Neural crest cell (in vitro differentiated cells): Measurements from ENCODE around the gene FTSJ1. TPM values are rescaled to one million over a fixed set of nuclear protein-coding genes. Genes with fewer than 3 reads are reported as not detected.
"Not testable (repeated sequence)": the region's sequence is repeated elsewhere in the genome, so short reads cannot be mapped to it uniquely, and the experiment has no call there.

Experiments used
- DNase-seq: peaks from one replicate; pipeline ENCODE4 v3.0.0; 2021; ENCODE audit warnings: low read depth, mixed read lengths, low spot score
- H3K27ac Mint-ChIP-seq: one replicate; pipeline ENCODE4 v1.8.0; 2021; ENCODE audit warnings: mild to moderate bottlenecking, mixed read lengths; ENCODE audit not compliant: unreplicated experiment
- H3K27me3 Mint-ChIP-seq: 2 replicates; pipeline ENCODE4 v1.8.0; 2021; ENCODE audit warnings: low read depth, mild to moderate bottlenecking, mixed read lengths
- H3K36me3 Mint-ChIP-seq: 2 replicates; pipeline ENCODE4 v1.8.0; 2021; ENCODE audit warnings: low read depth, mild to moderate bottlenecking, mixed read lengths
- H3K4me1 Mint-ChIP-seq: 2 replicates; pipeline ENCODE4 v1.8.0; 2021; ENCODE audit warnings: mixed read lengths
- H3K4me3 Mint-ChIP-seq: one replicate; pipeline ENCODE4 v1.8.0; 2021; ENCODE audit warnings: mild to moderate bottlenecking, mixed read lengths
- H3K9me3 Mint-ChIP-seq: 2 replicates; pipeline ENCODE4 v1.8.0; 2021; ENCODE audit warnings: mixed read lengths
- long read RNA-seq: library from polyadenylated mRNA; unstranded; transcript quantifications from one replicate; pipeline ENCODE4 v2.0.0, GENCODE V29; 2020
- total RNA-seq: library from RNA; stranded (reverse); gene quantifications from 2 replicates; pipeline ENCODE4 v1.2.1, GENCODE V29; 2021
- TF ChIP-seq, protein P1 (sequence below): fragments of 200-600 bp; sonication (generic); conservative IDR thresholded peaks from 2 replicates; pipeline ENCODE4 v1.5.0; 2021; ENCODE audit warnings: antibody characterized with exemption, mild to moderate bottlenecking

Gene FTSJ1, protein sequence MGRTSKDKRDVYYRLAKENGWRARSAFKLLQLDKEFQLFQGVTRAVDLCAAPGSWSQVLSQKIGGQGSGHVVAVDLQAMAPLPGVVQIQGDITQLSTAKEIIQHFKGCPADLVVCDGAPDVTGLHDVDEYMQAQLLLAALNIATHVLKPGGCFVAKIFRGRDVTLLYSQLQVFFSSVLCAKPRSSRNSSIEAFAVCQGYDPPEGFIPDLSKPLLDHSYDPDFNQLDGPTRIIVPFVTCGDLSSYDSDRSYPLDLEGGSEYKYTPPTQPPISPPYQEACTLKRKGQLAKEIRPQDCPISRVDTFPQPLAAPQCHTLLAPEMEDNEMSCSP
- 42.2 and 45.8 TPM in 2 replicates for total RNA-seq
- long read RNA-seq, partial matches to known transcripts, result 4 of 11 reads
- long read RNA-seq, other reads (novel, unspliced or antisense), result 3 of 11 reads

DNA sequence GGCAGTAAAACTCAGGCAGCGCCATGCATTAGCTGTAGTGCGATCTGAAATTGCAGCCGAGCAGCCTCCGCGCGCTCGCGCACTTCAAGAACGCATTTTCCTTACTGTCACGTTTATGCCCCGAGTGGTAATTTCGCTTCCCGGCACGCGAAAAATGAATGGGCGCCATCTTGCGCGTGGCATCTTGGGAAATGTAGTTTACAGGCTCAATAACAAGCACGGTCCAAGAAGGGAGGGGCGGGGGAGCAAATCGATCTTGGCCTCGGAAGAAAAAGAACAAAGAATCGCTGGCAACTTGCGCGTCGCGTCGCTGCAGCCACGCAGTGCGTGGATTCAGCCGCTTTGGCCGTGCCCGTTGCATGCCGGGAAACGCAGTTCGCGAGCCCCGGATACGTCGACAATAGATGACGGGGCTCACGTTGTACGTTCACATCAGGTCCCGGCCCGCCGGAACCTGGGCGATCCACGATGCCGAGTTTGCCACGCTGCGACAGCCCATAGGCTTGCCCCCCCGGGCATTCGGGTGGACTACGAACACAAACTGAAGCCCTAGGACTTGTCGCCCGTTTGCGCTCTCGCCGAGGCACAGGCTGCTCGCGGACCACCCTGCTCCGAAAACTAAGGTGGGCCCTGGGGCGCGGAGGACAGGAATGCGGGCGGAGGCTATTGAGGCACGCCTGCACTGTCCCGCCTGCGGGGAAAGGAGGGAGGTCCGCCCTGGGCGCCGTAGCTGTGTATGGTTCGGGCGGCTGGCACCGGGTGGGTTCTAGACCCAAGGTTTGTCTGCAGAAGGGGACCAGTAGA lies at the start of gene FTSJ1:
FTSJ1 (plus strand) TSS at position 426 of the 804 bp plus-strand sequence. CDS start 1,849 bp downstream, outside the sequence.
- DNase-seq, result peak; percentile 59
- Mint-ChIP-seq H3K36me3 (peaks cover 16% of the 10 kb centered on the region), H3K9me3 (peaks cover 4% of the 10 kb centered on the region), H3K4me1 (peaks cover 30% of the 10 kb centered on the region), H3K27me3 (peaks cover 2% of the 10 kb centered on the region), H3K4me3 (peak within 1 kb of the TSS; percentile 98), H3K27ac (peak within 1 kb of the TSS; percentile 96)
- TF ChIP-seq, protein P1, sequence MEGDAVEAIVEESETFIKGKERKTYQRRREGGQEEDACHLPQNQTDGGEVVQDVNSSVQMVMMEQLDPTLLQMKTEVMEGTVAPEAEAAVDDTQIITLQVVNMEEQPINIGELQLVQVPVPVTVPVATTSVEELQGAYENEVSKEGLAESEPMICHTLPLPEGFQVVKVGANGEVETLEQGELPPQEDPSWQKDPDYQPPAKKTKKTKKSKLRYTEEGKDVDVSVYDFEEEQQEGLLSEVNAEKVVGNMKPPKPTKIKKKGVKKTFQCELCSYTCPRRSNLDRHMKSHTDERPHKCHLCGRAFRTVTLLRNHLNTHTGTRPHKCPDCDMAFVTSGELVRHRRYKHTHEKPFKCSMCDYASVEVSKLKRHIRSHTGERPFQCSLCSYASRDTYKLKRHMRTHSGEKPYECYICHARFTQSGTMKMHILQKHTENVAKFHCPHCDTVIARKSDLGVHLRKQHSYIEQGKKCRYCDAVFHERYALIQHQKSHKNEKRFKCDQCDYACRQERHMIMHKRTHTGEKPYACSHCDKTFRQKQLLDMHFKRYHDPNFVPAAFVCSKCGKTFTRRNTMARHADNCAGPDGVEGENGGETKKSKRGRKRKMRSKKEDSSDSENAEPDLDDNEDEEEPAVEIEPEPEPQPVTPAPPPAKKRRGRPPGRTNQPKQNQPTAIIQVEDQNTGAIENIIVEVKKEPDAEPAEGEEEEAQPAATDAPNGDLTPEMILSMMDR, result no peak

DNA sequence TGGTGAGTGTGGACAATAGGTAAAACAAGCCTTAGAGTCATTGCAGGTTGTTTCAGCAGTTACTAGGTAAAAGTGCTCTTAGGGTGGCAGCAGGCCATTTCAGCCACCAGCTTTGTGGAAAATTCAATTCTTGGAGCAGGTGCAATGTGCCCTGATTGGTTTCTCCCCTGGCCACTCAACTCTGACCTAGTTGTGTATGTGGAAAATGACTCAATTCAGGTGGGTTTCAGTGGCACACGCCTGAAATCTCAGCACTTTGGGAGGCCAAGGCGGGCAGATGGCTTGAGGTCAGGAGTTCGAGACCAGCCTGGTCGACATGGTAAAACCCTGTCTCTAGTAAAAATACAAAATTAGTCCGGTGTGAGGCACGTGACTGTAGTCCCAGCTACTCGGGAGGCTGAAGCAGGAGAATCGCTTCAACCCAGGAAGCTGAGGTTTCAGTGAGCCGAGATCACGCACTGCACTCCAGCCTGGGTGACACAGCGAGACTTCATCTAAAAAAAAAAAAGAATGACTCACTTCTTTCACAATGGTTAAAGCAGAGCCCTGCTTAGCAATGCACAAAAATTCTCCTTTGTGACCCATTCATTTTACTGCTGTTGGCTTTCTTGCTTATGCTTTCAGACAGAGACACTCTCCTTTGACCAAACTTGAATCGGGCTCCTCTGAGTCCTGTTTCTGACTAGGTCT lies 48.8 kb upstream of the FTSJ1 start:
- H3K36me3 Mint-ChIP-seq, H3K9me3 Mint-ChIP-seq: not testable (repeated sequence)

DNA sequence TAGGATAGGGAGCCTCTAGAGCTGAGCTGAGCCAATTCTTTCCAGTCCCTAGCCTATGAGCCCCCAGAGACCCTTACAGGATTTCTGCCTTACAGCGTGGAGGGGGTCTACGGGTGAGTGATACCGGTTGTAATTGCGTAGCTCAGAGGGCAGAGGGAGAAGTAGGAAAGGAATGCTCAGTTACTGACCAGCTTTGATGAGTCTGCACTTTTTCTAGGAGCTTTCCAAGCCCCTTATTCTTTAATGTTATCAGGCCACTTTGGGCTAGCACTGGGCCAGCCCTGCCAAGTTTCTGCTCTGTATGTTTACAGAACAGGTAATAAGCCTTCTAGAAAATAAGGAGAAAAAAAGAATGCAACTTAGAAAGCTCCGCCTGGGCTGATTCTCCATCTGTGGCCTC lies 46.4 kb upstream of the FTSJ1 start:
- H3K9me3 Mint-ChIP-seq, H3K36me3 Mint-ChIP-seq, H3K4me3 Mint-ChIP-seq, H3K4me1 Mint-ChIP-seq, H3K27me3 Mint-ChIP-seq, H3K27ac Mint-ChIP-seq, DNase-seq: not testable (repeated sequence)

More for the DNA sequence above, 48.8 kb upstream of the FTSJ1 start:
- H3K27me3 Mint-ChIP-seq, H3K4me1 Mint-ChIP-seq, H3K4me3 Mint-ChIP-seq, H3K27ac Mint-ChIP-seq, DNase-seq: not testable (repeated sequence)

DNA sequence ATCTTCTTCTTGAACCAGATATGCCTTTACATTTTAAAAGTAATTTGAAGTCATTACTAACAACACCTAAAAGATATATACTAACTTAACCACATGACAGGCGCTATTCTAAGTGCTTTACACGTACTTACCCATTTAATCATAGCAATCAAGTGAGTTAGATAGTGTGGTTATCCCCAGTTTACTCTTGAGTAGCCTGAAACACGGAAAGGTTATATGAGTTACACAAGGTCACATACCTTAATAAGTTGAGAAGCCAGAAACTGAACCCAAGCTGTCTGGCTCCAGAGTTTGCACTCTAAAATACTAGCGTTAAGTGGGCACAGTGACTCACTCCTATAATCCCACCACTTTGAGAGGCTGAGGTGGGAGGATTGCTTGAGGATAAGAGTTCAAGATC lies 45.8 kb upstream of the FTSJ1 start:
- not testable (repeated sequence) for H3K4me1 Mint-ChIP-seq, H3K27me3 Mint-ChIP-seq, H3K4me3 Mint-ChIP-seq, DNase-seq, H3K9me3 Mint-ChIP-seq, H3K36me3 Mint-ChIP-seq, H3K27ac Mint-ChIP-seq

DNA sequence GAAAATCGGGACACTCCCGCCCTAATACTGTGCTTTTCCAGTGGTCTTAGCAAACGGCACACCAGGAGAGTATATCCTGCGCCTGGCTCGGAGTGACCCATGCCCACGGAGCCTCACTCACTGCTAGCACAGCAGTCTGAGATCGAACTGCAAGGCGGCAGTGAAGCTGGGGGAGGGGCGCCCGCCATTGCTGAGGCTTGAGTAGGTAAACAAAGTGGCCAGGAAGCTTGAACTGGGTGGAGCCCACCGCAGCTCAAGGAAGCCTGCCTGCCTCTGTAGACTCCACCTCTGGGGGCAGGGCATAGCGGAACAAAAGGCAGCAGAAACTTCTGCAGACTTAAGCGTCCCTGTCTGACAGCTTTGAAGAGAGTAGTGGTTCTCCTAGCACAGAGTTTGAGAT lies 42.3 kb upstream of the FTSJ1 start:
- not testable (repeated sequence) for H3K4me3 Mint-ChIP-seq, DNase-seq, H3K9me3 Mint-ChIP-seq, H3K4me1 Mint-ChIP-seq, H3K36me3 Mint-ChIP-seq, H3K27me3 Mint-ChIP-seq, H3K27ac Mint-ChIP-seq

DNA sequence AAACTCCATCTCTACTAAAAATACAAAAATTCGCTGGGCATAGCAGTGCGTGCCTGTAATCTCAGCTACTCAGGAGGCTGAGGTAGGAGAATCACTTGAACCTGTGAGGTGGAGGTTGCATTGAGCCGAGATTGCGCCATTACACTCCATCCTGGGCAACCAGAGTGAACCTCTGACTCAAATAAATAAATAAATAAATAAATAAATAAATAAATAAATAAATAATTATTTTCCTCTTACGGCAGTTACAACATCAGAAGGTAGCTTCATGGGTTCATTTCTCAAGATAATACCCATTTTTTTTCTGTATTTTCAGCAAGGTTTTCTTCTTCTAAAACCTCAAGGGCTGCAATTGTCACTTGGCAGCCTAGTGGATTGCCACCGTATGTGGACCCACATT lies 28.8 kb upstream of the FTSJ1 start:
- not testable (repeated sequence) for H3K27ac Mint-ChIP-seq, H3K4me1 Mint-ChIP-seq, H3K9me3 Mint-ChIP-seq, H3K27me3 Mint-ChIP-seq, H3K4me3 Mint-ChIP-seq, DNase-seq, H3K36me3 Mint-ChIP-seq

DNA sequence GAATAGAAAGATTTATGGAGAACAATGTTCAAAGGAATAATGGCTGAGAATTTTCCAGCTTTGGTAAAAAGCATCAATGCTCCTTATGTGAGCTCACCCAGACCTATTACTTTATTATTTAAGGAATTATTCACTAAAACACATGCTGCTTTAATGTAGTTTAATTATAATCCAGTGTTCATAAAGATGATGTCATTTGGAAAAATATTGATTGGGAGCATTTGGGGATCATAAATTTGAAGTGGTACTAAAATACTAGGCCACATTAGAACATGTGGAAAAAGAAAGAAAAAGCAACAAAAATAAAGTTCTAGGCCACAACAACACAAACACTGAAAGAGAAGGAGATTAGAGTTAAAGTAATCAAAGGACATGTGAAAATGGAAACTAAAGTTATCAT lies 25.9 kb upstream of the FTSJ1 start:
- Mint-ChIP-seq H3K27me3 (no peaks in the 10 kb centered on the region), H3K4me3 (no peak overlapping the region), H3K9me3 (peaks cover 4% of the 10 kb centered on the region), H3K36me3 (peaks cover 2% of the 10 kb centered on the region), H3K27ac (no peak overlapping the region), H3K4me1 (no peaks in the 10 kb centered on the region)
- no peak for DNase-seq
- TF ChIP-seq, protein P1, result no peak
